ENCODE results near the gene ELP1.

Gene ELP1

GRCh38 chr9:108836781-108837180 lies 97.1 kb downstream of the ELP1 start:
- no peak for ATAC-seq
- Mint-ChIP-seq H3K4me3 (no peak overlapping the region), H3K36me3 (no peaks in the 10 kb centered on the region), H3K27me3 (no peaks in the 10 kb centered on the region), H3K27ac (no peak overlapping the region), H3K9me3 (no peaks in the 10 kb centered on the region), H3K4me1 (peaks cover 8% of the 10 kb centered on the region)

DNA sequence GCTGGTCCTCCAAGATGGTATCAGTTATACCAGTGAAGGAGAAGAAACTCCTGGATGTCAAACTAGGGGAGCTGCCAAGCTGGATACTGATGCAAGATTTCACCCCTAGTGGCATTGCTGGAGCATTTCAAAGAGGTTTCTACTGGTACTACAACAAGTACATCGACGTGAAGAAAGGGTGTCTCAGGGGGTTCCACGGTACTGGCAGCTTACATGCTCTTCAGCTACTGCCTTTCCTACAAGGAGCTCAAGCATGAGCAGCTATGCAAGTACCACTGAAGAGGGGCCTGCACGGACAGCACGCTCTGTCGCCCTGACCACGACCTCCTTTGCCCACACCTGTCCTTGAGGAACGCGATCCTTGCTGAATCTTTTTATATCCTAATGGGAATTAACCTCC lies 97.6 kb downstream of the ELP1 start:
- H3K36me3 Mint-ChIP-seq: no peaks in the 10 kb centered on the region
- H3K4me1 Mint-ChIP-seq: peaks cover 8% of the 10 kb centered on the region
- H3K27me3 Mint-ChIP-seq: no peaks in the 10 kb centered on the region
- no peaks in the 10 kb centered on the region for H3K9me3 Mint-ChIP-seq
- no peak overlapping the region for H3K27ac Mint-ChIP-seq
- no peak overlapping the region for H3K4me3 Mint-ChIP-seq
- ATAC-seq: no peak

DNA sequence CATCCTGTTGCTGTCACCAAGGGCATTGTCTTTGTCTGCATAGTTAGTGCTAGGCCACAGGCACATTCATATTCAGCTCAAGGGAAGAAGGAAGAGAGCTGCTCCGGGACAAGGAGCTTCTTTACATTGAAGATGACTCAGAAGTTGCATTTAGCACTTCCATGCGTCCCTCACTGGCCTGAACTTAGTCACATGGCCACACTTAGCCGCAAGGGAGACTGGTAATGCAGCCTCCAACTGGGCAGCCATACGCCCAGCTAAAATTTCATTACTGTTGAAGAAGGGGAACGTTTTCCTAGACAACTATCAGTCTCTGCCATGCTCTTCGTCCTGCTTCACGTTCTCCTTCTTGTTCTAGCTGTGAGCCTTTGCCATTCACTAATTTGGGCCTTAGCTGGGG lies 98.1 kb downstream of the ELP1 start:
- H3K36me3 Mint-ChIP-seq: no peaks in the 10 kb centered on the region
- no peak overlapping the region for H3K27ac Mint-ChIP-seq
- H3K4me3 Mint-ChIP-seq: no peak overlapping the region
- no peak for ATAC-seq
- peaks cover 8% of the 10 kb centered on the region for H3K4me1 Mint-ChIP-seq
- no peaks in the 10 kb centered on the region for H3K9me3 Mint-ChIP-seq
- no peaks in the 10 kb centered on the region for H3K27me3 Mint-ChIP-seq

GRCh38 chr9:108834959-108835665 lies 98.8 kb downstream of the ELP1 start:
- no peaks in the 10 kb centered on the region for H3K36me3 Mint-ChIP-seq
- no peaks in the 10 kb centered on the region for H3K27me3 Mint-ChIP-seq
- no peak for ATAC-seq
- H3K27ac Mint-ChIP-seq: no peak overlapping the region
- H3K4me1 Mint-ChIP-seq: peaks cover 8% of the 10 kb centered on the region
- H3K9me3 Mint-ChIP-seq: no peaks in the 10 kb centered on the region
- no peak overlapping the region for H3K4me3 Mint-ChIP-seq

GRCh38 chr9:108832179-108832500 lies 101.8 kb downstream of the ELP1 start:
- H3K4me3 Mint-ChIP-seq: no peak overlapping the region
- no peaks in the 10 kb centered on the region for H3K27me3 Mint-ChIP-seq
- no peak overlapping the region for H3K27ac Mint-ChIP-seq
- no peaks in the 10 kb centered on the region for H3K36me3 Mint-ChIP-seq
- peaks cover 8% of the 10 kb centered on the region for H3K4me1 Mint-ChIP-seq
- H3K9me3 Mint-ChIP-seq: no peaks in the 10 kb centered on the region
- ATAC-seq: no peak

DNA sequence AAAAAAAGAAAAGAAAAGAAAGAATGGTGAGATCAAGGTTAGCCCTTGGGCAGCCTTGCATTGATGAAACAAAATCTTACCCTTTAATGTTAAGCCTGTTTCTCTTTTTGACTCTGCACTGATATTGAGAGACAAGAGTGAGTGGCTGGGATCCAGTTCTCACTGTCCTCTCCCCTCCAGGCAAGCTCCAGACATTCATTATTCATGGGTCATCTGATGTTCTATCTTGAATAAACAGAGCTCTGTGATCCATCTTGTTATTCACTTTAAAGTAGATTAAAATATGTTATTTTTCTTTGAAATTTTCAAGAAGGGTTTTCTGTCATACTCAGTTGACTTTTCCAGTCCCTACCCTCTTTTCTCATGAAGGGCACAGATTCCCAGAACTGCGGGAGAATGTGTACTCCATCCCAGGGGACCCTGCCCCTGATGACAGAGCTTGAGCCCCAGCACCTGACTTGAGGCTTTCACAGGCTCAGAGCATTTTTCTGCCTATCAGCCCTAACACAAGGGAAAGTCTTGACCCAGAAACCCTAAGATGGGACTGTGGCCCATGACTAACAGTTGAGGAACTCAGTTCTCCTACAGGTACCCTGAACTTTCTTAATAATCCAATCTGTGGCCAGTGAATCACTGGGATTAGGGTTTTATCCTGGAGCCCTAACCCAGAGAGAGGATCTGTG lies 102.3 kb downstream of the ELP1 start:
- no peak for ATAC-seq
- Mint-ChIP-seq H3K4me3 (no peak overlapping the region), H3K9me3 (no peaks in the 10 kb centered on the region)

GRCh38 chr9:108830272-108830671 lies 103.7 kb downstream of the ELP1 start:
- H3K4me1 Mint-ChIP-seq: peaks cover 7% of the 10 kb centered on the region
- ATAC-seq: no peak
- no peaks in the 10 kb centered on the region for H3K36me3 Mint-ChIP-seq
- no peak overlapping the region for H3K27ac Mint-ChIP-seq
- H3K27me3 Mint-ChIP-seq: no peaks in the 10 kb centered on the region
- peaks cover 2% of the 10 kb centered on the region for H3K9me3 Mint-ChIP-seq
- no peak overlapping the region for H3K4me3 Mint-ChIP-seq

More for the DNA sequence above, 102.3 kb downstream of the ELP1 start:
- peaks cover 8% of the 10 kb centered on the region for H3K4me1 Mint-ChIP-seq
- no peak overlapping the region for H3K27ac Mint-ChIP-seq
- H3K27me3 Mint-ChIP-seq: no peaks in the 10 kb centered on the region
- no peaks in the 10 kb centered on the region for H3K36me3 Mint-ChIP-seq

DNA sequence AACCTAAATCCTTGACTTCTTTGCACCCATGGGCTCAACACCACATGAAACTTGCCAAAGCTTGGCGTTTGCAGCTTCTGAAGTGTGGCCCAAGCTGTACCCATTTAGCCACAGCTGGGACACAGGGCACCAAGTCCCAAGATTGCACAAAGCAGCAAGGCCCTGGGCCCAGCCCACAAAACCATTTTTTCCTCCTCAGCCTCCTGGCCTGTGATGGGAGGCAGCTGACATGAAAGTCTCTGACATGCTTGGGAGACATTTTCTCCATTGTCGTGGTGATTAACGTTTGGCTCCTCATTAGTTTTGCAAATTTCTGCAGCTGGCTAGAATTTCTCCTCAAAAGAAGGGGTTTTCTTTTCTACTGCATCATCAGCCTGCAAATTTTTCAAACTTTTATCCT lies 110.1 kb downstream of the ELP1 start:
- H3K36me3 Mint-ChIP-seq: peaks cover 9% of the 10 kb centered on the region
- ATAC-seq: no peak
- H3K4me3 Mint-ChIP-seq: no peak overlapping the region
- peaks cover 9% of the 10 kb centered on the region for H3K4me1 Mint-ChIP-seq
- H3K27ac Mint-ChIP-seq: no peak overlapping the region
- H3K27me3 Mint-ChIP-seq: no peaks in the 10 kb centered on the region
- peaks cover 25% of the 10 kb centered on the region for H3K9me3 Mint-ChIP-seq

All from stimulated activated memory B cell treated with anti-CD40 and anti-IgM and Interleukin-4, amounts not matched to agents 10 μg/mL and 1 μg/mL and 100 μg/mL, for 72 hours (primary cell).